ENCODE results near the gene FHIT. TPM values are rescaled to one million over a fixed set of nuclear protein-coding genes. Genes with fewer than 3 reads are reported as not detected.

FHIT gene
- total RNA-seq, 1 donor, result 2.2 TPM

GRCh38 chr3:60167186-60167585 lies 1084.1 kb downstream of the FHIT start:
- DNase-seq (ENCODE audit: low read depth), result no peak
- H3K4me3 ChIP-seq (ENCODE audit: low read depth, low read length), result no peak overlapping the region
- no peak for TF ChIP-seq CTCF (IDR thresholded peaks at IDR 0.05; ENCODE audit: insufficient read depth, low read depth, low read length)

- no peak for TF ChIP-seq CTCF (IDR thresholded peaks at IDR 0.05; ENCODE audit: insufficient read depth, low read depth, low read length)
- no peak overlapping the region for H3K4me3 ChIP-seq (ENCODE audit: low read depth, low read length)
- DNase-seq (ENCODE audit: low read depth), result peak; percentile 6
These were observed 1090.2 kb downstream of the FHIT start for GRCh38 chr3:60160822-60161748.

- no peak for TF ChIP-seq CTCF (IDR thresholded peaks at IDR 0.05; ENCODE audit: insufficient read depth, low read depth, low read length)
- peak; percentile 8 for DNase-seq (ENCODE audit: low read depth)
- no peak overlapping the region for H3K4me3 ChIP-seq (ENCODE audit: low read depth, low read length)
These were observed 1091.0 kb downstream of the FHIT start for GRCh38 chr3:60160111-60160821.

- TF ChIP-seq CTCF (IDR thresholded peaks at IDR 0.05; ENCODE audit: insufficient read depth, low read depth, low read length), result no peak
- no peak for DNase-seq (ENCODE audit: low read depth)
- no peak overlapping the region for H3K4me3 ChIP-seq (ENCODE audit: low read depth, low read length)
These were observed 1093.2 kb downstream of the FHIT start for GRCh38 chr3:60158035-60158434.

- H3K4me3 ChIP-seq (ENCODE audit: low read depth, low read length), result no peak overlapping the region
- no peak for TF ChIP-seq CTCF (IDR thresholded peaks at IDR 0.05; ENCODE audit: insufficient read depth, low read depth, low read length)
- DNase-seq (ENCODE audit: low read depth), result no peak
These were observed 1097.2 kb downstream of the FHIT start for GRCh38 chr3:60154011-60154410.

GRCh38 chr3:60153221-60153999 lies 1097.8 kb downstream of the FHIT start:
- no peak overlapping the region for H3K4me3 ChIP-seq (ENCODE audit: low read depth, low read length)
- no peak for TF ChIP-seq CTCF (IDR thresholded peaks at IDR 0.05; ENCODE audit: insufficient read depth, low read depth, low read length)
- DNase-seq (ENCODE audit: low read depth), result no peak

Measured in fibroblast of villous mesenchyme (primary cell).